Measurements from ENCODE around the gene DPH3.

- TF ChIP-seq EZH2phosphoT487 (conservative IDR thresholded peaks at IDR 0.05; ENCODE audit: low read length), result no peak
- no peak for TF ChIP-seq CTCF (IDR thresholded peaks at IDR 0.05; ENCODE audit: insufficient read depth, low read length, poor library complexity, severe bottlenecking)
These were observed 37.4 kb upstream of the DPH3 start for GRCh38 chr3:16302082-16302631.
